Frontal cortex (tissue), 4 donors: ENCODE measurements around the gene TMEM176B. TPM values are rescaled to one million over a fixed set of nuclear protein-coding genes. Genes with fewer than 3 reads are reported as not detected.

ENCODE experiments used
- DNase-seq, 2 donors: peaks; one replicate each; pipeline ENCODE4 v3.0.0; 2012; ENCODE audit warnings: low spot score in 2 of 2
- FAIRE-seq: peaks from 2 replicates; lab custom pipeline; 2012; peaks lifted over from hg19 to GRCh38; lab: Jason Lieb, UNC
- total RNA-seq: library from RNA; depleted of rRNA; stranded (reverse); fragments of >200 nt; gene quantifications from one replicate; pipeline ENCODE4 v1.2.3, GENCODE V29; 2014
- donor health status: control.
- donor health status: control.
- donor health status: control.

The TMEM176B gene
- total RNA-seq, 1 donor from 2014 or later = 2.4 TPM

DNA sequence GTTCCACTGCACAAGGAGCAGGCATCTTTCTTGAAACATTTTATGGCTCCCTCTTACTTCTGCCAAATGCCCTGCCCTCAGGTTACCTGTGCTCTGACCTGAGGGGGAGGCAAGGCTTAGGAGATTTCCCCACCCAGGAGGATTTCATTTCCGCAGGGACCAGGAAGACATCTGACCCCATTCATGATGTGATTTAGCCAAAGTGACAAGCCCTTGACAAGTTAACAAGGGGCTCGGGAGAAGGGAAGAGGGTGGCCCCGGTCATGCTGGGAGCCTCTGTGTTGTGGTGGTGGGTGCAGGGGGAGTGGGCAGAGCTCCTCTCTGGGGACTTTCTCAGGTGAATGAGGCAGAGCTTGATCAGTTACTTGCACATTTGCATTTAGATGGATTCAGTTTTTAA, 44.0 kb downstream of the TMEM176B start:
- FAIRE-seq (no peak), DNase-seq (no peak)

DNA sequence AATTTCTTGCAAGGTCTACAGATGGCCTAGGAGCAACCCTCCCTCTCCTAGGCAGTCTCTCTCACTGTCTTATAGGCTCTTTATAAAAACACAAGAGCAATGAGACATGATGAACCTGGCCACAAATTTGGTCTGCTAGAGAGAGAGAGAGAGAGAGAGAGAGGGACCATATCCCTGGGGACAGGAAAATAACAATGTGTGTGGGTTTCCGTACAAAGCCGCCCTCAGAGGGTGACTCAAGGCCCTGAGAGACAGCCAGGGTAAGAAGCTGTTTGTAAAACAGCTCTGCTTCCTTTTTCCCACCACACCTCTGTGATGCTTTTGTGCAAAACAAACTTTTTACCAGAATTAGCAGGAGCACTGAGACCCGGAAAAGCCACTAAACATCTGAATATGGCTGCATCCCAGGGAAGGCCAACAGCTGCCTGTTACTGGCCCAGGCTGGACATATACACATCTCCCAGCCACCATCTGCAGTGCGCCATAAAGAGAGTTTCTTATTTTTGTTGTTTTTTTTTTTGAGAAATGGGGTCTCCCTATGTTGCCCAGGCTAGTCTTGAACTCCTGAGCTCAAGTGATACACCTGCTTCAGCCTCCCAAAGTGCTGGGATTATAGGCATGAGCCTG, 44.6 kb downstream of the TMEM176B start:
- no peak for DNase-seq
- FAIRE-seq = no peak

DNA sequence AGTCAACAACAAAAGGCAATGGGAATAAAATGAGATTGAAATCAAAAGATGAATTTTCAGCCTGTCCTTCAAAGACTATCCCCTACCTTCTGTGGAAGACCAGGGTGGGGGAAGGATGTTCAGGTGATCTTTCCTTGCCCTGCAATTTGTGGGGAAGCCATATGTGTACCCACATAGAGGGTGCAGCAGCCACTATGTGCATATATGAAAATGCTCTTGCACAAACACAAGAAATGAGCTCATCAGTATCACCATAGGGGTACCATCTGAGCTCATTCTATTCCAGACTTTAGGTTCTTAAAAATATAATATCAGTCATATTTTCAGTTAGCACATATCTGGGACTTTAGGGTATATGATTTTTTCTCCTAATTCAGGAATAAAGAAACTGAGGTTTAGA, 45.2 kb downstream of the TMEM176B start:
- FAIRE-seq (no peak), DNase-seq (no peak)

DNA sequence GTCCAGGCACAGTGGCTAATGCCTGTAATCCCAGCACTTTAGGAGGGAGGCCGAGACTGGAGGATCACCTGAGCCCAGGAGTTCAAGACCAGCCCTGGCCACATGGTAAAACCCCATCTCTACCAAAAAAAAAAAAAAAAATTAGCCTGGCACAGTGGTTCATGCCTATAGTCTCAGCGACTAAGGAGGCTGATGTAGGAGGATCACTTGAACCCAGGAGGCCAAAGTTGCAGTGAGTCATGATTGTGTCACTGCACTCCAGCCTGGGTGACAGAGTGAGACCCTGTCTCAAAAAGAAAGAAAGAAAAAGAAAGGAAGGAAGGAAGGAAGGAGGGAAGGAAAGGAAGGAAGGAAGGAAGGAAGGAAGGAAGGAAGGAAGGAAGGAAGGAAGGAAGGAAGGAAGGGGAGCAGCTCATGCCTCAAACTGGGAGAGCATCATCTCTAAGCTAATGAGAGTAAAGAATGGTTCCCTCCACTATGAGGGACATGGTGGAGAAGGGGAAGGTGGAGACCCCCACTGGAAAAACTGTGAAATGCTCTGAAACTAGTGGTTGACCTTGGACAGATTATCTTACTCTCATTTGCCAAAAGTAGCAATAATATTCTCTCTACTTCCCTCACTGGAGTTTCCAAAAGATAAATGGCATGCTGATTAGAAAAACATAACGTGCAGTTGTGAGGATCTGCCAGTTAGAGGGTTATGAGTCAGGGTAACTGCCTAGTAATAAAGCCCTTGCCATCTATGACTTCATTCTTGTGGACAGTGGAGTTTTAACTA, 46.1 kb downstream of the TMEM176B start:
- DNase-seq (no peak), FAIRE-seq (no peak)

DNA sequence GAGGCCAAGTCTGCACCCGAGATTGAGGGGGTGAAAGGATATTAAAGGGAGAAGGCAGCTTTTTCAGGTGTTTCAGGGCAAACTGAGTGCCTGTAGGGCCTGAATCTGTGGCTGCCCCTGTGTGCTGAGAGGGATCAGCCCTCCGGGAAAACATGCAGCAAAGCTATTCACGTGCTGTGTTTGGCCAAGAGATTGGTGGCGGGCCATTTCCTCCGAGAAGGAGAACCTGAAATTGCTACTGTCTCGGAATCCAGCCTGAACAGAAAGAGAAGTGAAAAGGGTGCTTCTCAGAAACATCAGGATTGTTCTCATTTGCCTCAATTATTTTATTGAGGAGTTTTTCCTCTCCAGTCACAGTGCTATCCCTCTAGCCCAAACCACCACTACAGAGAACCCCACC, 46.9 kb downstream of the TMEM176B start:
- no peak for FAIRE-seq
- DNase-seq = no peak

DNA sequence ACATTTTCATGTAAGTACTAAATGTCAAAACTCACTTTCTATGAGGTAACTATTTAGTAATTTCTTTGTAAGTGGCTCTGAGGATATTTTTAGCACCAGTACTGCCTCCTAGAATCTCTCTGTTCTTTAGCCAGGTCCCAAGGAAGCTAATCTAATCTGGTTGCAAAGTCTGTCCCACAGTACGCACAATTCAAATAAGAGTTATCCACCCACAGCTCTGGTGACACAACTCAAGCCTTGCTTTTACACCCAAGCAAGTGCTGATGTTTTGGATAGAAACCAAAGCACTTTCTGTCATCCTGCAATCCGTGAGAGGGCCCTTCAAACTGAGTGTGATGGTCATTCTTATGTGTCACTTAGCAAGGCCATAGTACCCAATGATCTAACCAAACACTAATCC, 48.5 kb downstream of the TMEM176B start:
- no peak for DNase-seq
- no peak for FAIRE-seq

DNA sequence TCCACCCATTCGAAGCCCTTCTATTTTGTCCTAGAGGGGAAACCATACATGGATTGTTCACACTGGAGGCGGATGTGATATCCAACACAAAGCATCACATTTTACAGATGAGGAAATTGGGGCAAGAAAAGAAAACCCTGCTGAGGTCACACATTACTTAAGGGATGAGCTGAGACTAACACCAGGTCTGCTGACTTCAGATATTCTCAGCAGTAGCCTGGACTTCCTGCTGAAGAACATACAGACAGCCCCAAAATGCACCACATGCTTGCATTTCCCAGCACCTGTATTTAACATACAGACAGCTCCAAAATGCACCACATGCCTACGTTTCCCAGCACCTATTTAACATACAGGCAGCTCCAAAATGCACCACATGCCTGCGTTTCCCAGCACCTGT, 51.8 kb downstream of the TMEM176B start:
- FAIRE-seq (no peak), DNase-seq (no peak)

DNA sequence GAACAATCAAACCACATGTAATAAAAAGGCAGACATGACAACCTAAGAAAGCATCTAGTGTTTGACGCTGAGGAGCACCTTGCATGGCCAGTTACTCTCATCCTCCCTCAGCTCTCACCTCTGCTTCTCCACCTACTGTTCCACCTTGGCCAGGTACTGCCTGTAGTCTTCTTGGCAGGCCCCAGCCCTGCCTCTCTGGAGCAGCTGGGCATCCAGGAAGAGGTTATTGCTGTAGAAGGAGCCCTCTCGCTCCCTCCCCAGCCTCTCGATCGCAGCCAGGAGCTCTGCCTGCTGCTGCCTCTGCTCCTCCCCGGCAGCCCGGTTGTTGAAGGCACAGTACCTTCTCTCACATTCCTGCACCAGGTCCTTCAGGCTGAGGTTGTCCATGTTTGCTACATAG, 53.2 kb downstream of the TMEM176B start:
- FAIRE-seq (no peak), DNase-seq (no peak)

DNA sequence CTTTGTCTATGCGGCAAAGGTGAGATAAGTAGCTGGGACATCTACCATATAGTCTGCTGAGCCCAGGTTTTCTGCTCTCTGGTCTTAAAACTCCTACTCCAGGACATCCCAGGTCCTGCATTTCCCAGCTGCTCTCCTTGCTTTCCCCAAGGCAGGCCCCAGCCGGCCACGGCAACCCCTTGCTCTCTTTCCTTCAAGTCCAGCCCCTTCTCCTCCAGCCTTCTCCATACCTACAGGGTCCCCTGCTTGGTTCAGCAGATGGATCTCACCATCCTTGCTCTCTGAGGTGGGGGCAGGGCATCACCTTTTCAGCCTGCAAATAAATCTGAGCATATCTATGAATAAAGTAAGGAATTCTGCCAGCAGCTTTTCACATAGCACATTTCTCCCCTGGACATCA, 54.3 kb downstream of the TMEM176B start:
- DNase-seq = no peak

DNA sequence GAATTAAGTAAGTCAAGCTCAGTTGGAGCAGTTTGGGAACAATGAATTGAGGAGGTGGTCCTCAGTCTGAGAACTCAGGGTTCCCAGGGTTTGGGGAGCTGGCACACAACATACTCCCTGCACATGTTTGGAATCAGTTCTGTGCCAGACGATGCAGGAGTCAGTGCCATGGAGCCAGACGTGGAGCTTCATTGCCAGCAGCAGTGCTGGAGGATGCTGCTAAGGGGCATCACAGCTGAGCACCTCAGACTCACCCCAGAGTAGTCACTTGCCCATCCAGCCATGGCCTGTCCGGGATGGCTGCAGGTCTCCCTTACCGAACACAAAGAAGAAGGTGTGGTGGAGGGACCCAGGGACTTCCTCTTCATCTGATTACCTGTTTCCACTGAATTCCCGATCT, 55.1 kb downstream of the TMEM176B start:
- DNase-seq (no peak), FAIRE-seq (no peak)

More for the DNA sequence above, 54.3 kb downstream of the TMEM176B start:
- FAIRE-seq = no peak

DNA sequence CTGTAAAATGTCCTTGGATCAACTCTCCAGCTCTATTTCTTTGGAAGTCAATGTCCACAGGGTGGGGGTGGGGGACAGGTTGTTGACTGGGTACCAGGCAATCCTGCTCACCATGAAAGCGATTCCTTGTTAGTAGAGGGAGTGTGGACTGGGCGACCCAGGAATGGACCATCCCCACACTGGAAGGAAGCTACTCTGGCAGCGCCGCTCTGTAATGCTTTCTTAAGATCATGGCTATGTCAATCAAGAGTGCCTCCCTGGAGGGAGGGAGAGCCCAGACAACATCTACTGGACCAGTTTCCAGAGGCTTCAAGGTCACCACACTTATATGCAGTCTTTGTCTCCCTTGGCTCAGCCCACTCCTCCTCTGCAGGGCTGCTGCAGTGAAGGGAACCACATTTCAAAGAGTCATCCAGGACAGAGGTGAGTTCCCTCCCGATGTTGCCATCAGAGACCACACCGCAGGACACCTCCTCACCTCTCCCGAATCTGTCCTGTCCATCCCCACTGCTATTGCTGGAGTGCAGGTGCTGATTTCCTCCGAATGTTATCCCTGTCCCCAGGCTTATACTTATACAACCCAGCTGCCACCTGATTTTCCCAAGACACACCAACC, 56.0 kb downstream of the TMEM176B start:
- FAIRE-seq = no peak

DNA sequence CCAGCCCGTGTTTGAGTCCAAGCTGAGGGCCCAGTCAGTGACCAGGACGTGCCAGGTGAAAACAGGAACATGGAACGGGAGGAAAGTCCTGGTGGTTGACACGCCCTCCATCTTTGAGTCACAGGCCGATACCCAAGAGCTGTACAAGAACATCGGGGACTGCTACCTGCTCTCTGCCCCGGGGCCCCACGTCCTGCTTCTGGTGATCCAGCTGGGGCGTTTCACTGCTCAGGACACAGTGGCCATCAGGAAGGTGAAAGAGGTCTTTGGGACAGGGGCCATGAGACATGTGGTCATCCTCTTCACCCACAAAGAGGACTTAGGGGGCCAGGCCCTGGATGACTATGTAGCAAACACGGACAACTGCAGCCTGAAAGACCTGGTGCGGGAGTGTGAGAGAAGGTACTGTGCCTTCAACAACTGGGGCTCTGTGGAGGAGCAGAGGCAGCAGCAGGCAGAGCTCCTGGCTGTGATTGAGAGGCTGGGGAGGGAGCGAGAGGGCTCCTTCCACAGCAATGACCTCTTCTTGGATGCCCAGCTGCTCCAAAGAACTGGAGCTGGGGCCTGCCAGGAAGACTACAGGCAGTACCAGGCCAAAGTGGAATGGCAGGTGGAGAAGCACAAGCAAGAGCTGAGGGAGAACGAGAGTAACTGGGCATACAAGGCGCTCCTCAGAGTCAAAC, 57.7 kb downstream of the TMEM176B start:
- no peak for FAIRE-seq
- DNase-seq = no peak

More for the DNA sequence above, 56.0 kb downstream of the TMEM176B start:
- no peak for DNase-seq

Other genes with a start within 250 kb of the TMEM176B start
- gene GIMAP4, start 233.0 kb downstream of the TMEM176B start, total RNA-seq = 9.0 TPM
- 6.9 TPM for gene GIMAP6, start 168.0 kb downstream of the TMEM176B start, total RNA-seq
- gene GIMAP2, start 114.7 kb downstream of the TMEM176B start, total RNA-seq = 3.7 TPM
- gene GIMAP1, start 83.8 kb downstream of the TMEM176B start, total RNA-seq = 0.82 TPM
- gene GIMAP5, start 62.9 kb downstream of the TMEM176B start, total RNA-seq = 3.7 TPM
- gene TMEM176A, start 405 bp upstream of the TMEM176B start, total RNA-seq = 1.2 TPM
- not detected for gene AOC1, start 52.2 kb upstream of the TMEM176B start, total RNA-seq
- 6.1 TPM for gene KCNH2, start 178.0 kb upstream of the TMEM176B start, total RNA-seq
- 0.82 TPM for gene NOS3, start 190.7 kb upstream of the TMEM176B start, total RNA-seq
- gene ATG9B, start 224.1 kb upstream of the TMEM176B start, total RNA-seq = 2.4 TPM
- 22.8 TPM for gene ABCB8, start 228.1 kb upstream of the TMEM176B start, total RNA-seq
- 0.82 TPM for gene ASIC3, start 248.2 kb upstream of the TMEM176B start, total RNA-seq